ENCODE data around the gene GRIK5. TPM values are rescaled to one million over a fixed set of nuclear protein-coding genes. Genes with fewer than 3 reads are reported as not detected.

The GRIK5 gene
- total and polyA plus RNA-seq, 2 of the 8 experiments (the other 6 are each of a cell fraction or from before 2014, with no cell fraction given) = 17.8 to 42.9 TPM

DNA sequence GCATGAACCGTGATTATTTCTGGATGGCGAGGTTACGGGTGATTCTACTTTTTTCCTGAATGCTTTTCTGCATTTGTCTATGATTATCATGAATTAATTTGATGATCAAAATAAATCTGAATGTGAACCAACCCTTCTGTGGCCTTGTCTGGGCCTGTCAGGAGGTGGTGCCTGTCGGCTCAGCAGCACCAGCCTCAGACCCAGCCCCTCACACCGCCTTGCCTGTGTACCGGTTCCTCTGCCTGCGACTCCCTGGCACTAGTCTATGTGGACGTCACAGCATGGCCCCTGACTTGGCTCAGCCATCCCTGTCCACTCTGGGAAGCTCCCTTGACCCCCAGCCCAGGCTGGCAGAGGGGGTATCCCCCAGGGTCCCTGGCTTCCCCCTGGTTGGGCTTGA, 95.4 kb downstream of the GRIK5 start (continued):
- TF ChIP-seq, protein P1, sequence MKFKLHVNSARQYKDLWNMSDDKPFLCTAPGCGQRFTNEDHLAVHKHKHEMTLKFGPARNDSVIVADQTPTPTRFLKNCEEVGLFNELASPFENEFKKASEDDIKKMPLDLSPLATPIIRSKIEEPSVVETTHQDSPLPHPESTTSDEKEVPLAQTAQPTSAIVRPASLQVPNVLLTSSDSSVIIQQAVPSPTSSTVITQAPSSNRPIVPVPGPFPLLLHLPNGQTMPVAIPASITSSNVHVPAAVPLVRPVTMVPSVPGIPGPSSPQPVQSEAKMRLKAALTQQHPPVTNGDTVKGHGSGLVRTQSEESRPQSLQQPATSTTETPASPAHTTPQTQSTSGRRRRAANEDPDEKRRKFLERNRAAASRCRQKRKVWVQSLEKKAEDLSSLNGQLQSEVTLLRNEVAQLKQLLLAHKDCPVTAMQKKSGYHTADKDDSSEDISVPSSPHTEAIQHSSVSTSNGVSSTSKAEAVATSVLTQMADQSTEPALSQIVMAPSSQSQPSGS (IDR thresholded peaks at IDR 0.05; ENCODE audit: low read length) = no peak
- TF ChIP-seq GTF2F1 (IDR thresholded peaks at IDR 0.05; ENCODE audit: borderline replicate concordance, low read depth, low read length) = no peak
